ENCODE results near the gene SECTM1.
"Not testable (repeated sequence)": the region's sequence is repeated elsewhere in the genome, so short reads cannot be mapped to it uniquely, and the experiment has no call there.

The SECTM1 gene

GRCh38 chr17:82375359-82376041, 41.9 kb upstream of the SECTM1 start:
- no peak for TF ChIP-seq CTCF (conservative IDR thresholded peaks at IDR 0.05; ENCODE audit: low read depth, low read length)
- Histone ChIP-seq H3K27me3 (ENCODE audit: insufficient read depth, low read depth) (no peaks in the 10 kb centered on the region), H3K79me2 (ENCODE audit: insufficient read depth, low read depth) (no peaks in the 10 kb centered on the region), H2AFZ (ENCODE audit: low read depth) (no peak overlapping the region), H3K27ac (no peak overlapping the region), H3K4me3 (IDR thresholded peaks at IDR 0.05; ENCODE audit: insufficient read depth, low read depth, low read length) (no peak overlapping the region), H4K20me1 (ENCODE audit: insufficient read depth) (no peaks in the 10 kb centered on the region), H3K4me1 (ENCODE audit: low read depth, poor library complexity, severe bottlenecking) (peaks cover 8% of the 10 kb centered on the region), H3K4me2 (no peak overlapping the region), H3K36me3 (ENCODE audit: insufficient read depth) (no peaks in the 10 kb centered on the region), H3K9ac (no peak overlapping the region)

- H2AFZ ChIP-seq (ENCODE audit: low read depth), result no peak overlapping the region
- no peaks in the 10 kb centered on the region for H3K79me2 ChIP-seq (ENCODE audit: insufficient read depth, low read depth)
- H3K9ac ChIP-seq, result no peak overlapping the region
- no peak overlapping the region for H3K27ac ChIP-seq
- H3K4me3 ChIP-seq (IDR thresholded peaks at IDR 0.05; ENCODE audit: insufficient read depth, low read depth, low read length), result no peak overlapping the region
- peaks cover 16% of the 10 kb centered on the region for H3K4me1 ChIP-seq (ENCODE audit: low read depth, poor library complexity, severe bottlenecking)
- H3K36me3 ChIP-seq (ENCODE audit: insufficient read depth), result no peaks in the 10 kb centered on the region
- TF ChIP-seq CTCF (conservative IDR thresholded peaks at IDR 0.05; ENCODE audit: low read depth, low read length), result no peak
- no peaks in the 10 kb centered on the region for H3K27me3 ChIP-seq (ENCODE audit: insufficient read depth, low read depth)
- H3K4me2 ChIP-seq, result no peak overlapping the region
- no peaks in the 10 kb centered on the region for H4K20me1 ChIP-seq (ENCODE audit: insufficient read depth)
Measured at GRCh38 chr17:82374626-82375331, 41.2 kb upstream of the SECTM1 start.

GRCh38 chr17:82373731-82374625, 40.4 kb upstream of the SECTM1 start:
- Histone ChIP-seq H3K27ac (no peak overlapping the region), H3K9ac (no peak overlapping the region), H3K4me1 (ENCODE audit: low read depth, poor library complexity, severe bottlenecking) (peaks cover 23% of the 10 kb centered on the region), H3K4me3 (IDR thresholded peaks at IDR 0.05; ENCODE audit: insufficient read depth, low read depth, low read length) (no peak overlapping the region), H3K36me3 (ENCODE audit: insufficient read depth) (no peaks in the 10 kb centered on the region), H3K79me2 (ENCODE audit: insufficient read depth, low read depth) (no peaks in the 10 kb centered on the region), H4K20me1 (ENCODE audit: insufficient read depth) (no peaks in the 10 kb centered on the region), H3K27me3 (ENCODE audit: insufficient read depth, low read depth) (no peaks in the 10 kb centered on the region), H2AFZ (ENCODE audit: low read depth) (no peak overlapping the region), H3K4me2 (no peak overlapping the region)
- TF ChIP-seq CTCF (conservative IDR thresholded peaks at IDR 0.05; ENCODE audit: low read depth, low read length), result no peak

GRCh38 chr17:82373072-82373452, 39.5 kb upstream of the SECTM1 start:
- not testable (repeated sequence) for H3K27ac ChIP-seq; H2AFZ ChIP-seq (ENCODE audit: low read depth); H3K79me2 ChIP-seq (ENCODE audit: insufficient read depth, low read depth); H4K20me1 ChIP-seq (ENCODE audit: insufficient read depth); H3K36me3 ChIP-seq (ENCODE audit: insufficient read depth); H3K4me3 ChIP-seq (IDR thresholded peaks at IDR 0.05; ENCODE audit: insufficient read depth, low read depth, low read length); H3K27me3 ChIP-seq (ENCODE audit: insufficient read depth, low read depth); H3K9ac ChIP-seq; H3K4me2 ChIP-seq
- H3K4me1 ChIP-seq (ENCODE audit: low read depth, poor library complexity, severe bottlenecking), result peaks cover 25% of the 10 kb centered on the region

All from KMS-11 (cell line).